H1 (cell line): ENCODE measurements around the gene TSC1. TPM values are rescaled to one million over a fixed set of nuclear protein-coding genes. Genes with fewer than 3 reads are reported as not detected.

Source experiments
- CTCF ChIA-PET: fragments of 300-600 bp; sonication (Branson Sonifier 250); formaldehyde crosslinking; loops from one replicate; lab custom pipeline; 2021; ENCODE audit not compliant: partially characterized antibody; lab: Charles Lee
- POLR2A ChIA-PET: fragments of 300-600 bp; sonication (Branson Sonifier 250); formaldehyde crosslinking; loops from one replicate; lab custom pipeline; 2021; ENCODE audit warnings: inconsistent platforms; ENCODE audit not compliant: partially characterized antibody; lab: Charles Lee
- DNase-seq, 2 experiments: peaks; one replicate each; pipeline versions ENCODE4 v3.0.0 to v3.0.0-alpha.2; 2010 to 2022; ENCODE audit warnings: low spot score in 2 of 2, low read depth in 1 of 2, mixed read lengths in 1 of 2
- FAIRE-seq: peaks from 2 replicates; lab custom pipeline; 2011; peaks lifted over from hg19 to GRCh38; lab: Jason Lieb, UNC
- H2AFZ ChIP-seq: 2 replicates; pipeline ENCODE4 v1.8.1; 2012; ENCODE audit warnings: low read length, inconsistent platforms
- H2AK5ac ChIP-seq: 2 replicates; pipeline ENCODE4 v1.6.1; 2013; ENCODE audit warnings: low read depth, low read length
- H2BK120ac ChIP-seq: replicated peaks from 2 replicates; pipeline ENCODE3; 2013; ENCODE audit warnings: low read depth, low read length, inconsistent platforms
- H2BK12ac ChIP-seq: 2 replicates; pipeline ENCODE4 v1.6.1; 2013; ENCODE audit warnings: low read depth, low read length
- H2BK15ac ChIP-seq: 2 replicates; pipeline ENCODE4 v1.6.1; 2013; ENCODE audit warnings: low read length
- H2BK20ac ChIP-seq: 2 replicates; pipeline ENCODE4 v1.6.1; 2013; ENCODE audit warnings: low read length
- H2BK5ac ChIP-seq: 2 replicates; pipeline ENCODE4 v1.6.1; 2013; ENCODE audit warnings: low read depth, low read length
- H3K14ac ChIP-seq: 2 replicates; pipeline ENCODE4 v1.6.1; 2013; ENCODE audit warnings: inconsistent platforms; ENCODE audit not compliant: insufficient read length
- H3K18ac ChIP-seq: 2 replicates; pipeline ENCODE4 v1.6.1; 2013; ENCODE audit warnings: low read length; ENCODE audit errors: extremely low read depth
- H3K23ac ChIP-seq: 2 replicates; pipeline ENCODE4 v1.6.1; 2013; ENCODE audit warnings: inconsistent platforms; ENCODE audit not compliant: insufficient read length
- H3K23me2 ChIP-seq: 2 replicates; pipeline ENCODE4 v1.6.1; 2013; ENCODE audit warnings: low read depth, low read length
- H3K27ac ChIP-seq: 2 replicates; pipeline ENCODE4 v1.6.1; 2011; ENCODE audit warnings: low read depth, low read length, inconsistent platforms
- H3K27me3 ChIP-seq, 4 experiments: replicated peaks in 1 of 4; 1 replicate in 1 of 4; 2 replicates in 3 of 4; pipeline versions ENCODE4 v1.6.1 to v1.8.1; 2011 to 2013; ENCODE audit warnings: low read length in 3 of 4, mild to moderate bottlenecking in 3 of 4, inconsistent platforms in 2 of 4, mixed read lengths in 2 of 4, moderate library complexity in 1 of 4; ENCODE audit not compliant: control insufficient read depth in 3 of 4, insufficient read depth in 3 of 4; ENCODE audit errors: extremely low read depth in 1 of 4
- H3K36me3 ChIP-seq, 4 experiments: 2 replicates each; pipeline versions ENCODE4 v1.6.1 to v1.8.1; 2011 to 2013; ENCODE audit warnings: mild to moderate bottlenecking in 4 of 4, low read length in 3 of 4, moderate library complexity in 2 of 4, control low read depth in 1 of 4, inconsistent platforms in 1 of 4; ENCODE audit not compliant: insufficient read depth in 4 of 4, control insufficient read depth in 2 of 4
- H3K4ac ChIP-seq: replicated peaks from 2 replicates; pipeline ENCODE3; 2013; ENCODE audit warnings: low read length, low read depth, mixed read lengths, inconsistent platforms; ENCODE audit not compliant: insufficient read length
- H3K4me1 ChIP-seq, 4 experiments: replicated peaks in 1 of 4; 1 replicate in 1 of 4; 2 replicates in 3 of 4; pipeline versions ENCODE4 v1.6.1 to v1.8.1; 2011 to 2013; ENCODE audit warnings: low read length in 3 of 4, inconsistent platforms in 2 of 4, mixed read lengths in 1 of 4; ENCODE audit not compliant: insufficient read depth in 4 of 4, control insufficient read depth in 3 of 4
- H3K4me2 ChIP-seq, 2 experiments: 2 replicates each; pipeline versions ENCODE4 v1.6.1 to v1.8.1; 2011 to 2013; ENCODE audit warnings: low read depth in 2 of 2, low read length in 2 of 2, control low read depth in 1 of 2, inconsistent platforms in 1 of 2, mild to moderate bottlenecking in 1 of 2; ENCODE audit not compliant: insufficient read depth in 1 of 2
- H3K4me3 ChIP-seq, 4 experiments: fragments of 200-600, 300-600 bp in 1 of 4; sonication (generic), shearing (Covaris generic), sonication (Bioruptor Twin) in 1 of 4; 2 replicates each; pipeline versions ENCODE4 v1.5.1 to v1.8.1; 2011 to 2016; ENCODE audit warnings: low read length in 4 of 4, low read depth in 3 of 4, control low read depth in 2 of 4, inconsistent platforms in 2 of 4, mild to moderate bottlenecking in 2 of 4, mixed read lengths in 1 of 4, moderate library complexity in 1 of 4; ENCODE audit not compliant: insufficient read depth in 2 of 4; ENCODE audit errors: extremely low read depth in 1 of 4
- H3K56ac ChIP-seq: replicated peaks from 2 replicates; pipeline ENCODE3; 2013; ENCODE audit warnings: low read depth, mild to moderate bottlenecking, mixed read lengths, low read length, inconsistent platforms; ENCODE audit not compliant: insufficient read length
- H3K79me1 ChIP-seq: 2 replicates; pipeline ENCODE4 v1.6.1; 2013; ENCODE audit warnings: low read depth, low read length, control low read depth
- H3K79me2 ChIP-seq, 2 experiments: 2 replicates each; pipeline versions ENCODE4 v1.6.1 to v1.8.1; 2012 to 2013; ENCODE audit warnings: low read length in 2 of 2, mild to moderate bottlenecking in 2 of 2, inconsistent platforms in 1 of 2; ENCODE audit not compliant: insufficient read depth in 2 of 2, control insufficient read depth in 1 of 2
- H3K9ac ChIP-seq, 4 experiments: replicated peaks in 1 of 4; 1 replicate in 1 of 4; 2 replicates in 3 of 4; pipeline versions ENCODE4 v1.6.1 to v1.8.1; 2011 to 2013; ENCODE audit warnings: low read depth in 3 of 4, low read length in 3 of 4, control low read depth in 2 of 4, mild to moderate bottlenecking in 2 of 4, moderate library complexity in 2 of 4, inconsistent platforms in 1 of 4; ENCODE audit errors: extremely low read depth in 1 of 4
- H3K9me3 ChIP-seq, 2 experiments: 2 replicates each; pipeline versions ENCODE4 v1.6.1 to v1.8.1; 2012 to 2013; ENCODE audit warnings: mild to moderate bottlenecking in 2 of 2, moderate library complexity in 2 of 2, control low read depth in 1 of 2, inconsistent platforms in 1 of 2, low read depth in 1 of 2, low read length in 1 of 2, mixed read lengths in 1 of 2; ENCODE audit not compliant: insufficient read depth in 2 of 2
- H4K20me1 ChIP-seq, 2 experiments: replicated peaks in 1 of 2; 2 replicates each; pipeline versions ENCODE3 to v1.8.1; 2011 to 2013; ENCODE audit warnings: inconsistent platforms in 2 of 2, low read length in 2 of 2, mild to moderate bottlenecking in 1 of 2; ENCODE audit not compliant: insufficient read depth in 2 of 2, control insufficient read depth in 1 of 2
- H4K5ac ChIP-seq: 2 replicates; pipeline ENCODE4 v1.6.1; 2013; ENCODE audit warnings: low read length, low read depth, mixed read lengths, inconsistent platforms; ENCODE audit not compliant: insufficient read length
- H4K8ac ChIP-seq: 2 replicates; pipeline ENCODE4 v1.8.0; 2013; ENCODE audit warnings: mild to moderate bottlenecking, moderate library complexity, low read length, inconsistent platforms; ENCODE audit not compliant: insufficient read depth; ENCODE audit errors: extremely low read depth
- H4K91ac ChIP-seq: replicated peaks from 2 replicates; pipeline ENCODE3; 2013; ENCODE audit warnings: low read length, mixed read lengths, inconsistent platforms; ENCODE audit not compliant: insufficient read length
- BACH1 ChIP-seq: IDR thresholded peaks from 2 replicates; pipeline ENCODE4 v1.6.1; 2012; ENCODE audit warnings: low read length, improper control_type of control experiment
- CBX5 ChIP-seq: fragments of 300-800, 300-1000 bp; sonication (generic); IDR thresholded peaks from 2 replicates; pipeline ENCODE4 v1.7.1; 2016; ENCODE audit warnings: antibody characterized with exemption, low read length, low read depth
- CHD2 ChIP-seq: IDR thresholded peaks from 2 replicates; pipeline ENCODE4 v1.6.1; 2012; ENCODE audit warnings: low read length, improper control_type of control experiment
- KDM1A ChIP-seq: fragments of 200-600, 300-600 bp; sonication (generic); IDR thresholded peaks from 2 replicates; pipeline ENCODE4 v1.7.1; 2016; ENCODE audit warnings: mild to moderate bottlenecking, low read length, borderline replicate concordance
- KDM4A ChIP-seq: IDR thresholded peaks from one replicate; pipeline ENCODE4 v1.7.1; 2012; ENCODE audit warnings: low read depth, mild to moderate bottlenecking, moderate library complexity, low read length, inconsistent platforms; ENCODE audit not compliant: severe bottlenecking
- RBBP5 ChIP-seq: IDR thresholded peaks from 2 replicates; pipeline ENCODE4 v1.7.1; 2012; ENCODE audit warnings: low read depth, mild to moderate bottlenecking, inconsistent platforms, low read length, moderate library complexity, borderline replicate concordance
- WGBS, 2 experiments: shearing (Covaris generic) in 1 of 2; methylation state at CpG; one replicate each; pipeline versions ENCODE4 v1.1.6 to v1.1.7; 2013 to 2015; ENCODE audit warnings: low lambda C conversion rate in 2 of 2, mixed read lengths in 2 of 2, inconsistent platforms in 1 of 2, low coverage in 1 of 2, missing lambda C conversion rate in 1 of 2; ENCODE audit not compliant: insufficient replicate concordance in 2 of 2, insufficient coverage in 1 of 2, insufficient read length in 1 of 2; ENCODE audit errors: extremely low coverage in 1 of 2, missing lambda C conversion rate in 1 of 2; 5-methylcytosine and 5-hydroxymethylcytosine counted together
- polyA plus RNA-seq, 7 experiments: library from polyadenylated mRNA; depleted of rRNA in 3 of 7; stranded (reverse) in 5 of 7; unstranded in 2 of 7; fragments of >200 nt in 5 of 7; fragments of 200-250 nt in 2 of 7; gene quantifications; 1 replicate in 5 of 7; 2 replicates in 1 of 7; 4 replicates in 1 of 7; pipeline versions ENCODE4 v1.2.1 to v1.2.3, GENCODE V29; 2011 to 2013; ENCODE audit warnings: missing spikeins in 2 of 7, mixed read lengths in 2 of 7
- total RNA-seq: library from RNA; stranded (reverse); fragmentation: NEBNext Ultra II Directional; extraction: Animal tissue kit (Norgen Biotek cat#: 25700); gene quantifications from 2 replicates; pipeline ENCODE4 v1.2.1, GENCODE V29; 2021

TSC1 gene
- total and polyA plus RNA-seq, 2 of the 8 experiments (the other 6 are each of a cell fraction or from before 2014, with no cell fraction given), result 37.2 to 46.0 TPM

- Histone ChIP-seq H3K14ac (no peak overlapping the region), H3K23me2 (peaks cover 3% of the 10 kb centered on the region; the same call in 1 of the 2 replicates), H3K79me1 (no peaks in the 10 kb centered on the region), H2AFZ (no peak overlapping the region), H2BK12ac (no peak overlapping the region), H4K20me1 (peaks cover 0 to 3% of the 10 kb centered on the region in 2 experiments), H2BK5ac (no peak overlapping the region), H3K79me2 (no peaks in the 10 kb centered on the region), H3K4me2 (no peak overlapping the region), H3K9me3 (no peaks in the 10 kb centered on the region), H3K23ac (no peak overlapping the region), H3K4me3 (no peak overlapping the region), H3K4ac (no peak overlapping the region), H4K91ac (no peak overlapping the region), H3K27ac (no peak overlapping the region), H3K9ac (no peak overlapping the region), H2BK120ac (no peak overlapping the region), H3K18ac (no peak overlapping the region), H2AK5ac (no peak overlapping the region), H3K4me1 (peaks cover 0 to 12% (median 5%) of the 10 kb centered on the region in 4 experiments; a peak in 6 of 7 replicates), H2BK20ac (no peak overlapping the region), H4K8ac (no peak overlapping the region), H4K5ac (no peak overlapping the region), H2BK15ac (no peak overlapping the region), H3K27me3 (peaks cover 0 to 26% (median 13%) of the 10 kb centered on the region in 4 experiments; a peak in 6 of 7 replicates), H3K56ac (no peak overlapping the region), H3K36me3 (no peaks in the 10 kb centered on the region)
- FAIRE-seq (no peak), DNase-seq (no peak)
- POLR2A ChIA-PET, result no interaction called here
- WGBS, 2 experiments, result 85% methylated on average over 6 of the region's 6 CpGs; no CpG with 5 or more reads in 1 of the 2 experiments
- TF ChIP-seq KDM1A (no peak), BACH1 (no peak), KDM4A (no peak), CBX5 (no peak), RBBP5 (no peak), CHD2 (no peak)
- CTCF ChIA-PET, result interaction anchor here (0.8 to 5.1 kb wide), 7 partner anchors 16 to 429 kb away, joined by 3 to 40 read pairs (median 8); no protein-coding TSS in a partner anchor
Observed at GRCh38 chr9:132975961-132976360, 31.5 kb upstream of the TSC1 start.
